Measurements from ENCODE around the gene SMAD1. TPM values are rescaled to one million over a fixed set of nuclear protein-coding genes. Genes with fewer than 3 reads are reported as not detected.

The SMAD1 gene
- total RNA-seq, 2 experiments from 2014 or later = 9.7 to 11.5 TPM

- no peaks in the 10 kb centered on the region for H3K27me3 Mint-ChIP-seq
- DNase-seq (no peak), ATAC-seq (ENCODE audit: poor library complexity) (no peak)
- H3K27ac ChIP-seq (ENCODE audit: low read depth in 1 of 2, low read length in 2 of 2) = no peak overlapping the region
- no peak overlapping the region for H3K4me3 Mint-ChIP-seq
- no peaks in the 10 kb centered on the region for H3K4me1 ChIP-seq (ENCODE audit: insufficient read depth, low read length)
- H3K27me3 ChIP-seq (ENCODE audit: control insufficient read depth in 1 of 2, insufficient read depth in 2 of 2, low read length in 2 of 2) = no peaks in the 10 kb centered on the region
- no peaks in the 10 kb centered on the region for H3K36me3 ChIP-seq (ENCODE audit: insufficient read depth, low read length)
- H3K9me3 ChIP-seq (ENCODE audit: control insufficient read depth in 1 of 2, insufficient read depth in 1 of 2, low read length in 2 of 2) = no peaks in the 10 kb centered on the region
- ChIA-PET CTCF (no interaction called here), POLR2A (no interaction called here)
- H3K4me1 Mint-ChIP-seq (ENCODE audit: low read depth) = no peaks in the 10 kb centered on the region
- H3K9me3 Mint-ChIP-seq = no peaks in the 10 kb centered on the region
- peaks cover 42% of the 10 kb centered on the region for H3K36me3 Mint-ChIP-seq (ENCODE audit: low read depth)
- no peak overlapping the region for H3K4me3 ChIP-seq (ENCODE audit: low read length)
- intact Hi-C loops (cut with DNase I, micrococcal nuclease) = no loop called here
- no peak overlapping the region for H3K27ac Mint-ChIP-seq
- no peak for TF ChIP-seq CTCF (IDR thresholded peaks at IDR 0.05)
Measured at GRCh38 chr4:145545031-145545430, 63.4 kb downstream of the SMAD1 start.

GRCh38 chr4:145545538-145546174, 64.0 kb downstream of the SMAD1 start:
- Mint-ChIP-seq H3K9me3 (no peaks in the 10 kb centered on the region), H3K36me3 (ENCODE audit: low read depth) (peaks cover 42% of the 10 kb centered on the region), H3K4me3 (no peak overlapping the region), H3K27me3 (no peaks in the 10 kb centered on the region), H3K27ac (no peak overlapping the region), H3K4me1 (ENCODE audit: low read depth) (no peaks in the 10 kb centered on the region)
- intact Hi-C loops (cut with DNase I, micrococcal nuclease) = no loop called here
- CTCF ChIA-PET = no interaction called here
- DNase-seq (no peak), ATAC-seq (ENCODE audit: poor library complexity) (no peak)
- Histone ChIP-seq H3K27me3 (ENCODE audit: control insufficient read depth in 1 of 2, insufficient read depth in 2 of 2, low read length in 2 of 2) (no peaks in the 10 kb centered on the region), H3K36me3 (ENCODE audit: insufficient read depth, low read length) (no peaks in the 10 kb centered on the region), H3K4me3 (ENCODE audit: low read length) (no peak overlapping the region), H3K27ac (ENCODE audit: low read depth in 1 of 2, low read length in 2 of 2) (no peak overlapping the region), H3K4me1 (ENCODE audit: insufficient read depth, low read length) (no peaks in the 10 kb centered on the region), H3K9me3 (ENCODE audit: control insufficient read depth in 1 of 2, insufficient read depth in 1 of 2, low read length in 2 of 2) (no peaks in the 10 kb centered on the region)
- POLR2A ChIA-PET = no interaction called here
- no peak for TF ChIP-seq CTCF (IDR thresholded peaks at IDR 0.05)

- no peak for TF ChIP-seq CTCF (IDR thresholded peaks at IDR 0.05)
- Histone ChIP-seq H3K9me3 (ENCODE audit: control insufficient read depth in 1 of 2, insufficient read depth in 1 of 2, low read length in 2 of 2) (no peaks in the 10 kb centered on the region), H3K36me3 (ENCODE audit: insufficient read depth, low read length) (no peaks in the 10 kb centered on the region), H3K4me3 (ENCODE audit: low read length) (no peak overlapping the region), H3K27me3 (ENCODE audit: control insufficient read depth in 1 of 2, insufficient read depth in 2 of 2, low read length in 2 of 2) (no peaks in the 10 kb centered on the region), H3K4me1 (ENCODE audit: insufficient read depth, low read length) (no peaks in the 10 kb centered on the region), H3K27ac (ENCODE audit: low read depth in 1 of 2, low read length in 2 of 2) (no peak overlapping the region)
- ChIA-PET POLR2A (no interaction called here), CTCF (no interaction called here)
- Mint-ChIP-seq H3K4me3 (no peak overlapping the region), H3K27ac (no peak overlapping the region), H3K4me1 (ENCODE audit: low read depth) (no peaks in the 10 kb centered on the region), H3K36me3 (ENCODE audit: low read depth) (peaks cover 42% of the 10 kb centered on the region), H3K9me3 (no peaks in the 10 kb centered on the region), H3K27me3 (no peaks in the 10 kb centered on the region)
- no peak for DNase-seq
- intact Hi-C loops (cut with DNase I, micrococcal nuclease) = no loop called here
- ATAC-seq (ENCODE audit: poor library complexity) = no peak
Measured at GRCh38 chr4:145546175-145546915, 64.7 kb downstream of the SMAD1 start.
